ENCODE measurements around the gene TRIM46.

Gene TRIM46

GRCh38 chr1:155127967-155128754 is 45.5 kb upstream of the TRIM46 start:
- H3K79me2 ChIP-seq (ENCODE audit: insufficient read depth, low read length) = no peaks in the 10 kb centered on the region
- no peak overlapping the region; the same call in 1 of the 2 replicates for H3K9ac ChIP-seq (ENCODE audit: low read length)
- no peak overlapping the region for H3K27ac ChIP-seq (ENCODE audit: low read depth, low read length)

GRCh38 chr1:155128755-155129473 is 44.7 kb upstream of the TRIM46 start:
- H3K9me3 ChIP-seq (ENCODE audit: insufficient read depth, low read length) = no peaks in the 10 kb centered on the region
- H4K20me1 ChIP-seq (ENCODE audit: low read depth, low read length) = no peaks in the 10 kb centered on the region
- no peaks in the 10 kb centered on the region for H3K27me3 ChIP-seq (ENCODE audit: low read length)
- no peaks in the 10 kb centered on the region for H3K79me2 ChIP-seq (ENCODE audit: insufficient read depth, low read length)
- no peaks in the 10 kb centered on the region for H3F3A ChIP-seq (ENCODE audit: insufficient read depth)
- no peak overlapping the region for H3K4me3 ChIP-seq (ENCODE audit: insufficient read depth, low read length, poor library complexity, severe bottlenecking)
- TF ChIP-seq CTCF (IDR thresholded peaks at IDR 0.05; ENCODE audit: insufficient read depth, low read length, poor library complexity, severe bottlenecking) = no peak
- no peak for TF ChIP-seq EZH2phosphoT487 (conservative IDR thresholded peaks at IDR 0.05; ENCODE audit: low read length)
- no peak overlapping the region for H3K9ac ChIP-seq (ENCODE audit: low read length)
- no peak overlapping the region for H3K4me2 ChIP-seq (ENCODE audit: low read depth, low read length, poor library complexity, severe bottlenecking)
- no peaks in the 10 kb centered on the region for H3K9me2 ChIP-seq (replicated peaks; ENCODE audit: insufficient read depth, low read length)
- no peak overlapping the region for H3K27ac ChIP-seq (ENCODE audit: low read depth, low read length)
- no peaks in the 10 kb centered on the region for H3K36me3 ChIP-seq (ENCODE audit: low read length)
- H2AFZ ChIP-seq (ENCODE audit: low read depth, low read length, severe bottlenecking) = no peak overlapping the region

More at GRCh38 chr1:155127967-155128754, 45.5 kb upstream of the TRIM46 start:
- Histone ChIP-seq H4K20me1 (ENCODE audit: low read depth, low read length) (no peaks in the 10 kb centered on the region), H3K9me2 (replicated peaks; ENCODE audit: insufficient read depth, low read length) (no peaks in the 10 kb centered on the region), H3K4me3 (ENCODE audit: insufficient read depth, low read length, poor library complexity, severe bottlenecking) (no peak overlapping the region), H3K36me3 (ENCODE audit: low read length) (no peaks in the 10 kb centered on the region), H3K9me3 (ENCODE audit: insufficient read depth, low read length) (no peaks in the 10 kb centered on the region), H2AFZ (ENCODE audit: low read depth, low read length, severe bottlenecking) (no peak overlapping the region), H3K4me2 (ENCODE audit: low read depth, low read length, poor library complexity, severe bottlenecking) (peak overlapping the region; percentile 42), H3K27me3 (ENCODE audit: low read length) (no peaks in the 10 kb centered on the region), H3F3A (ENCODE audit: insufficient read depth) (no peaks in the 10 kb centered on the region)
- TF ChIP-seq CTCF (IDR thresholded peaks at IDR 0.05; ENCODE audit: insufficient read depth, low read length, poor library complexity, severe bottlenecking) (no peak), EZH2phosphoT487 (conservative IDR thresholded peaks at IDR 0.05; ENCODE audit: low read length) (no peak)

GRCh38 chr1:155130272-155131006 is 43.2 kb upstream of the TRIM46 start:
- Histone ChIP-seq H3K9me3 (ENCODE audit: insufficient read depth, low read length) (no peaks in the 10 kb centered on the region), H3K4me2 (ENCODE audit: low read depth, low read length, poor library complexity, severe bottlenecking) (no peak overlapping the region), H3K9me2 (replicated peaks; ENCODE audit: insufficient read depth, low read length) (no peaks in the 10 kb centered on the region), H3K4me3 (ENCODE audit: insufficient read depth, low read length, poor library complexity, severe bottlenecking) (no peak overlapping the region), H4K20me1 (ENCODE audit: low read depth, low read length) (no peaks in the 10 kb centered on the region), H3K27me3 (ENCODE audit: low read length) (no peaks in the 10 kb centered on the region), H2AFZ (ENCODE audit: low read depth, low read length, severe bottlenecking) (no peak overlapping the region), H3K27ac (ENCODE audit: low read depth, low read length) (no peak overlapping the region), H3K36me3 (ENCODE audit: low read length) (no peaks in the 10 kb centered on the region), H3F3A (ENCODE audit: insufficient read depth) (peaks cover 8% of the 10 kb centered on the region; the same call in 1 of the 2 replicates), H3K79me2 (ENCODE audit: insufficient read depth, low read length) (no peaks in the 10 kb centered on the region), H3K9ac (ENCODE audit: low read length) (no peak overlapping the region)
- TF ChIP-seq EZH2phosphoT487 (conservative IDR thresholded peaks at IDR 0.05; ENCODE audit: low read length) (no peak), CTCF (IDR thresholded peaks at IDR 0.05; ENCODE audit: insufficient read depth, low read length, poor library complexity, severe bottlenecking) (no peak)
